Activated CD4-positive, alpha-beta memory T cell treated with anti-CD3 and anti-CD28 coated beads for 36 hours (primary cell): ENCODE results near the gene RIPK4. TPM values are rescaled to one million over a fixed set of nuclear protein-coding genes. Genes with fewer than 3 reads are reported as not detected.

ENCODE experiments used
- CTCF ChIA-PET: fragments of 350-600 bp; sonication (Branson Sonifier 250); formaldehyde crosslinking; loops from one replicate; lab custom pipeline; 2021; ENCODE audit warnings: antibody characterized with exemption, inconsistent platforms; lab: Charles Lee
- POLR2A ChIA-PET: fragments of 350-600 bp; sonication (Branson Sonifier 250); formaldehyde crosslinking; loops from one replicate; lab custom pipeline; 2021; ENCODE audit warnings: antibody characterized with exemption; lab: Charles Lee
- DNase-seq: peaks from one replicate; pipeline ENCODE4 v3.0.0-alpha.2; 2020
- H3K27ac Mint-ChIP-seq: one replicate; pipeline ENCODE4 v1.8.0; 2021; ENCODE audit warnings: mixed read lengths
- H3K27me3 Mint-ChIP-seq: one replicate; pipeline ENCODE4 v1.8.0; 2021; ENCODE audit warnings: mixed read lengths
- H3K36me3 Mint-ChIP-seq: one replicate; pipeline ENCODE4 v1.8.0; 2021; ENCODE audit warnings: mixed read lengths
- H3K4me1 Mint-ChIP-seq: one replicate; pipeline ENCODE4 v1.8.0; 2021; ENCODE audit warnings: low read depth, mixed read lengths
- H3K4me3 Mint-ChIP-seq: one replicate; pipeline ENCODE4 v1.8.0; 2021; ENCODE audit warnings: mild to moderate bottlenecking, mixed read lengths
- H3K9me3 Mint-ChIP-seq: one replicate; pipeline ENCODE4 v1.8.0; 2021; ENCODE audit warnings: mixed read lengths
- intact Hi-C: fragments of 100-400 bp; cut with micrococcal nuclease; formaldehyde crosslinking; loops from one replicate; pipeline ENCODE4 v1.15.1; 2023
- total RNA-seq, 2 experiments: library from RNA; stranded (reverse); gene quantifications; one replicate each; pipeline ENCODE4 v1.2.3, GENCODE V29; 2021

The RIPK4 gene
- total RNA-seq, 2 experiments from 2014 or later = 0.10 to 0.24 TPM

GRCh38 chr21:41765420-41765821, 1.4 kb downstream of the RIPK4 start:
- Mint-ChIP-seq H3K4me1 (peaks cover 29% of the 10 kb centered on the region), H3K27me3 (peaks cover 73% of the 10 kb centered on the region), H3K27ac (no peak overlapping the region), H3K36me3 (peaks cover 2% of the 10 kb centered on the region), H3K4me3 (no peak overlapping the region), H3K9me3 (no peaks in the 10 kb centered on the region)
- ChIA-PET POLR2A (no interaction called here), CTCF (no interaction called here)
- DNase-seq = no peak
- intact Hi-C loops = loop anchor here (5.0 kb wide), 1 partner anchor 483 kb away; no protein-coding TSS in a partner anchor

GRCh38 chr21:41764558-41765419, 2.1 kb downstream of the RIPK4 start:
- Mint-ChIP-seq H3K4me1 (peaks cover 29% of the 10 kb centered on the region), H3K36me3 (peaks cover 2% of the 10 kb centered on the region), H3K4me3 (no peak overlapping the region), H3K9me3 (no peaks in the 10 kb centered on the region), H3K27ac (no peak overlapping the region), H3K27me3 (peaks cover 74% of the 10 kb centered on the region)
- no peak for DNase-seq
- ChIA-PET CTCF (no interaction called here), POLR2A (no interaction called here)
- intact Hi-C loops = loop anchor here (5.0 kb wide), 1 partner anchor 482 kb away; no protein-coding TSS in a partner anchor

GRCh38 chr21:41763996-41764395, 2.9 kb downstream of the RIPK4 start:
- peaks cover 2% of the 10 kb centered on the region for H3K36me3 Mint-ChIP-seq

GRCh38 chr21:41763398-41763931, 3.4 kb downstream of the RIPK4 start:
- intact Hi-C loops = no loop called here
- Mint-ChIP-seq H3K4me3 (no peak overlapping the region), H3K27me3 (peaks cover 71% of the 10 kb centered on the region), H3K4me1 (peaks cover 22% of the 10 kb centered on the region), H3K36me3 (peaks cover 2% of the 10 kb centered on the region), H3K9me3 (no peaks in the 10 kb centered on the region), H3K27ac (no peak overlapping the region)
- DNase-seq = no peak
- ChIA-PET CTCF (no interaction called here), POLR2A (no interaction called here)

More at GRCh38 chr21:41763996-41764395, 2.9 kb downstream of the RIPK4 start:
- intact Hi-C loops = no loop called here
- Mint-ChIP-seq H3K27me3 (peaks cover 73% of the 10 kb centered on the region), H3K9me3 (no peaks in the 10 kb centered on the region), H3K4me3 (no peak overlapping the region), H3K27ac (no peak overlapping the region), H3K4me1 (peaks cover 27% of the 10 kb centered on the region)
- DNase-seq = no peak
- POLR2A ChIA-PET = no interaction called here
- CTCF ChIA-PET = no interaction called here

GRCh38 chr21:41762753-41763152, 4.1 kb downstream of the RIPK4 start:
- H3K9me3 Mint-ChIP-seq = no peaks in the 10 kb centered on the region
- peaks cover 2% of the 10 kb centered on the region for H3K36me3 Mint-ChIP-seq
- no peak for DNase-seq
- H3K27me3 Mint-ChIP-seq = peaks cover 66% of the 10 kb centered on the region
- ChIA-PET CTCF (no interaction called here), POLR2A (no interaction called here)
- intact Hi-C loops = no loop called here
- H3K27ac Mint-ChIP-seq = no peak overlapping the region
- peaks cover 15% of the 10 kb centered on the region for H3K4me1 Mint-ChIP-seq
- no peak overlapping the region for H3K4me3 Mint-ChIP-seq

GRCh38 chr21:41761934-41762635, 4.8 kb downstream of the RIPK4 start:
- Mint-ChIP-seq H3K27ac (no peak overlapping the region), H3K9me3 (no peaks in the 10 kb centered on the region), H3K4me3 (no peak overlapping the region), H3K36me3 (peaks cover under 1% of the 10 kb centered on the region), H3K27me3 (peaks cover 59% of the 10 kb centered on the region), H3K4me1 (peaks cover 8% of the 10 kb centered on the region)
- POLR2A ChIA-PET = no interaction called here
- DNase-seq = no peak
- CTCF ChIA-PET = no interaction called here
- intact Hi-C loops = no loop called here

GRCh38 chr21:41761211-41761933, 5.5 kb downstream of the RIPK4 start:
- Mint-ChIP-seq H3K4me1 (peaks cover 7% of the 10 kb centered on the region), H3K27me3 (peaks cover 58% of the 10 kb centered on the region), H3K36me3 (no peaks in the 10 kb centered on the region), H3K27ac (no peak overlapping the region), H3K9me3 (no peaks in the 10 kb centered on the region), H3K4me3 (no peak overlapping the region)
- DNase-seq = no peak
- ChIA-PET POLR2A (no interaction called here), CTCF (no interaction called here)
- intact Hi-C loops = no loop called here

GRCh38 chr21:41760411-41760810, 6.4 kb downstream of the RIPK4 start:
- H3K4me1 Mint-ChIP-seq = peaks cover 7% of the 10 kb centered on the region
- peaks cover 53% of the 10 kb centered on the region for H3K27me3 Mint-ChIP-seq
- intact Hi-C loops = no loop called here
- ChIA-PET POLR2A (no interaction called here), CTCF (no interaction called here)
- no peak for DNase-seq
- no peak overlapping the region for H3K27ac Mint-ChIP-seq
- no peak overlapping the region for H3K4me3 Mint-ChIP-seq
- H3K9me3 Mint-ChIP-seq = no peaks in the 10 kb centered on the region
- no peaks in the 10 kb centered on the region for H3K36me3 Mint-ChIP-seq

GRCh38 chr21:41759926-41760325, 6.9 kb downstream of the RIPK4 start:
- H3K36me3 Mint-ChIP-seq = no peaks in the 10 kb centered on the region
- intact Hi-C loops = no loop called here

GRCh38 chr21:41759214-41759840, 7.5 kb downstream of the RIPK4 start:
- Mint-ChIP-seq H3K4me1 (peaks cover 7% of the 10 kb centered on the region), H3K27ac (no peak overlapping the region), H3K36me3 (no peaks in the 10 kb centered on the region), H3K9me3 (no peaks in the 10 kb centered on the region), H3K4me3 (no peak overlapping the region), H3K27me3 (peaks cover 43% of the 10 kb centered on the region)
- no peak for DNase-seq
- intact Hi-C loops = no loop called here
- ChIA-PET POLR2A (no interaction called here), CTCF (interaction anchor here (1.2 kb wide), 1 partner anchor 476 kb away, joined by 4 read pairs; no protein-coding TSS in a partner anchor)

More at GRCh38 chr21:41759926-41760325, 6.9 kb downstream of the RIPK4 start:
- ChIA-PET CTCF (interaction anchor here (1.2 kb wide), 1 partner anchor 477 kb away, joined by 4 read pairs; no protein-coding TSS in a partner anchor), POLR2A (no interaction called here)
- DNase-seq = no peak
- Mint-ChIP-seq H3K27me3 (peaks cover 48% of the 10 kb centered on the region), H3K4me3 (no peak overlapping the region), H3K4me1 (peaks cover 7% of the 10 kb centered on the region), H3K27ac (no peak overlapping the region), H3K9me3 (no peaks in the 10 kb centered on the region)

GRCh38 chr21:41758550-41758949, 8.3 kb downstream of the RIPK4 start:
- peaks cover 42% of the 10 kb centered on the region for H3K27me3 Mint-ChIP-seq
- H3K4me3 Mint-ChIP-seq = no peak overlapping the region
- ChIA-PET POLR2A (no interaction called here), CTCF (no interaction called here)
- H3K4me1 Mint-ChIP-seq = peaks cover 7% of the 10 kb centered on the region
- H3K27ac Mint-ChIP-seq = no peak overlapping the region
- no peaks in the 10 kb centered on the region for H3K9me3 Mint-ChIP-seq
- no peak for DNase-seq
- H3K36me3 Mint-ChIP-seq = no peaks in the 10 kb centered on the region
- intact Hi-C loops = no loop called here
